Epithelial cell of proximal tubule (primary cell): ENCODE data around the gene STIP1. TPM values are rescaled to one million over a fixed set of nuclear protein-coding genes. Genes with fewer than 3 reads are reported as not detected.

Experiments used
- DNase-seq: peaks from one replicate; pipeline ENCODE4 v3.0.0-alpha.2; 2011; ENCODE audit warnings: low read depth
- H3K4me3 ChIP-seq: 2 replicates; pipeline ENCODE4 v1.5.1; 2011; ENCODE audit warnings: low read depth, mild to moderate bottlenecking, low read length
- CTCF ChIP-seq: conservative IDR thresholded peaks from 2 replicates; pipeline ENCODE4 v1.5.1; 2012; ENCODE audit warnings: low read depth, mild to moderate bottlenecking, low read length
- total RNA-seq: library from RNA; depleted of rRNA; stranded (reverse); fragments of >200 nt; gene quantifications from 2 replicates; pipeline ENCODE4 v1.2.3, GENCODE V29; 2015

STIP1 gene
- total RNA-seq, 1 donor from 2014 or later = 275 TPM

- H3K4me3 ChIP-seq = peak overlapping the region; percentile 100
- DNase-seq = no peak
- no peak for TF ChIP-seq CTCF
These were observed 39.1 kb downstream of the STIP1 start for GRCh38 chr11:64224891-64225607.

- peak; percentile 39 for TF ChIP-seq CTCF
- H3K4me3 ChIP-seq = peak within 1 kb of the TSS; percentile 100
- DNase-seq = no peak
These were observed 39.9 kb downstream of the STIP1 start, which contains the start of the genes NUDT22 and TRPT1 for GRCh38 chr11:64225608-64226506. Gene NUDT22, plus strand, starts transcription at chr11:64226274. Its CDS starts 379 bp downstream, at chr11:64226653. Gene TRPT1, minus strand, starts transcription at chr11:64226186. Its CDS starts 326 bp downstream, at chr11:64225860.

GRCh38 chr11:64226507-64227051 lies 40.6 kb downstream of the STIP1 start:
- TF ChIP-seq CTCF = no peak
- DNase-seq = no peak
- peak overlapping the region; percentile 100 for H3K4me3 ChIP-seq

- peak overlapping the region; percentile 100 for H3K4me3 ChIP-seq
- DNase-seq = no peak
- no peak for TF ChIP-seq CTCF
These were observed 41.5 kb downstream of the STIP1 start for GRCh38 chr11:64227405-64227956.

- DNase-seq = no peak
- no peak overlapping the region for H3K4me3 ChIP-seq
- TF ChIP-seq CTCF = no peak
These were observed 43.2 kb downstream of the STIP1 start for GRCh38 chr11:64229090-64229743.

GRCh38 chr11:64229744-64230170 lies 43.8 kb downstream of the STIP1 start:
- no peak for DNase-seq
- TF ChIP-seq CTCF = no peak
- peak overlapping the region; percentile 85 for H3K4me3 ChIP-seq
